Gastroesophageal sphincter (tissue), 3 donors: ENCODE measurements around the gene SPPL3.

Experiments used
- POLR2A ChIP-seq, 2 donors: fragments of 450-650 bp; IDR thresholded peaks; one replicate each; pipeline ENCODE4 v1.6.1; 2017; ENCODE audit warnings: antibody characterized with exemption in 2 of 2, mild to moderate bottlenecking in 2 of 2, moderate library complexity in 1 of 2
- TF ChIP-seq, protein P1 (sequence below), 4 experiments: fragments of 200-600 bp in 2 of 4; fragments of 450-650 bp in 2 of 4; sonication (generic) in 1 of 4; IDR thresholded peaks; one replicate each; pipeline ENCODE4 v1.5.1; 2017 to 2019; ENCODE audit warnings: antibody characterized with exemption in 4 of 4, mild to moderate bottlenecking in 2 of 4, moderate library complexity in 2 of 4

DNA sequence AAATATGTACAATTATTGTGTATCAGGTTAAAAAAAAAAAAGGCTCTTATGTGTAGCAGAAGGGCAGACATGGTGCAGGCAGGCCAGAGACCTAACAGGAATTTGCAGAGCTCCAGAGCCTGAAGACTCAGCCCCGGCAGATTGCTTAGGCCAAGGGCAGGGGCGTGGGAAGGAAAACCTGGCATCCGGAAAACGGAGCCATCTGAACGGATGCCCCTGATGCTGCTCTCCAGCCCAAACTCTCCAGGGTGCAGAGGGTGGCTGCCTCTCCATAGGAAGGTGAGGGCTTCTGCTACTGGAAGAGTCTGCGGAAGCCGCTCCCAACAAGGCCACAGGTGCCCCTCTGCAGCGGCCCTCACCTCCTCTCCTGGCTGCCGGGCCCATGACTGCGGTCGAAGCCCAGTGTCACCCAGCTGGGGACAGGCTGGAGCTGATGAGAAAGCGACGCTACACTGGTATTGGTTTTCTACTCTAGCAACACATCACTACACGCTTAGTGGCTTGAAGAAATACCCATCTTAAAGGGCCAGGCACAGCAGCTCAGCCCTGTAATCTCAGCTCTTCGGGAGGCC, 159.2 kb downstream of the SPPL3 start:
- no peak for TF ChIP-seq POLR2A (IDR thresholded peaks at IDR 0.05)
- TF ChIP-seq, protein P1, sequence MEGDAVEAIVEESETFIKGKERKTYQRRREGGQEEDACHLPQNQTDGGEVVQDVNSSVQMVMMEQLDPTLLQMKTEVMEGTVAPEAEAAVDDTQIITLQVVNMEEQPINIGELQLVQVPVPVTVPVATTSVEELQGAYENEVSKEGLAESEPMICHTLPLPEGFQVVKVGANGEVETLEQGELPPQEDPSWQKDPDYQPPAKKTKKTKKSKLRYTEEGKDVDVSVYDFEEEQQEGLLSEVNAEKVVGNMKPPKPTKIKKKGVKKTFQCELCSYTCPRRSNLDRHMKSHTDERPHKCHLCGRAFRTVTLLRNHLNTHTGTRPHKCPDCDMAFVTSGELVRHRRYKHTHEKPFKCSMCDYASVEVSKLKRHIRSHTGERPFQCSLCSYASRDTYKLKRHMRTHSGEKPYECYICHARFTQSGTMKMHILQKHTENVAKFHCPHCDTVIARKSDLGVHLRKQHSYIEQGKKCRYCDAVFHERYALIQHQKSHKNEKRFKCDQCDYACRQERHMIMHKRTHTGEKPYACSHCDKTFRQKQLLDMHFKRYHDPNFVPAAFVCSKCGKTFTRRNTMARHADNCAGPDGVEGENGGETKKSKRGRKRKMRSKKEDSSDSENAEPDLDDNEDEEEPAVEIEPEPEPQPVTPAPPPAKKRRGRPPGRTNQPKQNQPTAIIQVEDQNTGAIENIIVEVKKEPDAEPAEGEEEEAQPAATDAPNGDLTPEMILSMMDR (IDR thresholded peaks at IDR 0.05) = no peak
